ENCODE measurements around the gene UBE2V1.

Gene UBE2V1

GRCh38 chr20:50113420-50114224 is 672 bp upstream of the UBE2V1 start:
- peak overlapping the region; percentile 97 for H3K9ac ChIP-seq (ENCODE audit: low read length)
- no peak overlapping the region for H2AFZ ChIP-seq (ENCODE audit: low read depth, low read length)
- no peaks in the 10 kb centered on the region for H3K27me3 ChIP-seq (ENCODE audit: control insufficient read depth in 1 of 2, insufficient read depth in 1 of 2, low read length in 2 of 2)
- peak overlapping the region in 1 of 2 experiments; percentile 17 for H3K14ac ChIP-seq (ENCODE audit: low read length in 2 of 2)
- H2BK15ac ChIP-seq (ENCODE audit: low read depth, poor library complexity, severe bottlenecking): peak overlapping the region; percentile 39
- H3K4me1 ChIP-seq (ENCODE audit: control insufficient read depth, insufficient read depth, low read depth, low read length): peaks cover 24% of the 10 kb centered on the region
- H4K8ac ChIP-seq (ENCODE audit: low read length): peak overlapping the region; percentile 91
- peak overlapping the region; percentile 72 for H4K91ac ChIP-seq (ENCODE audit: low read length)
- H3K27ac ChIP-seq (ENCODE audit: low read length, poor library complexity, severe bottlenecking): peak overlapping the region; percentile 93
- no peaks in the 10 kb centered on the region for H3K9me3 ChIP-seq (ENCODE audit: control insufficient read depth, low read length)
- peak overlapping the region in 1 of 2 experiments; percentile 81 for H2BK12ac ChIP-seq (ENCODE audit: low read length in 2 of 2)
- H3K23ac ChIP-seq (ENCODE audit: low read length in 2 of 2): peak overlapping the region in 1 of 2 experiments; percentile 57
- DNase-seq: no peak
- peak overlapping the region; percentile 73 for H2BK120ac ChIP-seq (ENCODE audit: low read depth, low read length)
- H3K4me2 ChIP-seq (ENCODE audit: low read length, poor library complexity, severe bottlenecking): peak overlapping the region; percentile 84
- H2AK5ac ChIP-seq (ENCODE audit: low read length, severe bottlenecking): peak overlapping the region; percentile 72
- peak overlapping the region; percentile 63 to 75 for H3K4ac ChIP-seq (ENCODE audit: low read depth in 1 of 2, low read length in 2 of 2)
- 10% methylated on average over 8 of the region's 11 CpGs for WGBS
- H3K4me3 ChIP-seq (ENCODE audit: insufficient read depth in 1 of 2, low read depth in 1 of 2, low read length in 2 of 2): peak overlapping the region; percentile 90 to 95
- peak overlapping the region; percentile 46 to 97 for H3K18ac ChIP-seq (ENCODE audit: low read depth in 1 of 2, low read length in 2 of 2)
- peaks cover 0 to 11% of the 10 kb centered on the region in 2 experiments for H3K36me3 ChIP-seq (ENCODE audit: control insufficient read depth in 1 of 2, insufficient read depth in 2 of 2, low read depth in 1 of 2, low read length in 2 of 2)
- H3K79me1 ChIP-seq (replicated peaks; ENCODE audit: low read length, poor library complexity, severe bottlenecking): peaks cover 11% of the 10 kb centered on the region
- H2BK5ac ChIP-seq (ENCODE audit: low read depth, low read length, poor library complexity, severe bottlenecking): no peak overlapping the region

GRCh38 chr20:50111829-50112495 is 988 bp downstream of the UBE2V1 start:
- H3K4me2 ChIP-seq (ENCODE audit: low read length, poor library complexity, severe bottlenecking): peak overlapping the region; percentile 91
- H3K27ac ChIP-seq (ENCODE audit: low read length, poor library complexity, severe bottlenecking): peak overlapping the region; percentile 72
- H2BK5ac ChIP-seq (ENCODE audit: low read depth, low read length, poor library complexity, severe bottlenecking): no peak overlapping the region
- 17% methylated on average over 9 of the region's 9 CpGs for WGBS
- H2BK12ac ChIP-seq (ENCODE audit: low read length in 2 of 2): peak overlapping the region in 1 of 2 experiments; percentile 33
- H2BK15ac ChIP-seq (ENCODE audit: low read depth, poor library complexity, severe bottlenecking): peak overlapping the region; percentile 58
- peaks cover 11% of the 10 kb centered on the region for H3K79me1 ChIP-seq (replicated peaks; ENCODE audit: low read length, poor library complexity, severe bottlenecking)
- H3K23ac ChIP-seq (ENCODE audit: low read length in 2 of 2): peak overlapping the region in 1 of 2 experiments; percentile 95
- H3K27me3 ChIP-seq (ENCODE audit: control insufficient read depth in 1 of 2, insufficient read depth in 1 of 2, low read length in 2 of 2): no peaks in the 10 kb centered on the region
- peak overlapping the region; percentile 97 to 98 for H3K18ac ChIP-seq (ENCODE audit: low read depth in 1 of 2, low read length in 2 of 2)
- H2AFZ ChIP-seq (ENCODE audit: low read depth, low read length): no peak overlapping the region
- peak overlapping the region in 1 of 2 experiments; percentile 89 for H3K14ac ChIP-seq (ENCODE audit: low read length in 2 of 2)
- DNase-seq: no peak
- no peak overlapping the region for H4K8ac ChIP-seq (ENCODE audit: low read length)
- H3K4me1 ChIP-seq (ENCODE audit: control insufficient read depth, insufficient read depth, low read depth, low read length): peaks cover 28% of the 10 kb centered on the region
- H2BK120ac ChIP-seq (ENCODE audit: low read depth, low read length): peak overlapping the region; percentile 90
- H4K91ac ChIP-seq (ENCODE audit: low read length): no peak overlapping the region
- H3K36me3 ChIP-seq (ENCODE audit: control insufficient read depth in 1 of 2, insufficient read depth in 2 of 2, low read depth in 1 of 2, low read length in 2 of 2): peaks cover 3 to 25% of the 10 kb centered on the region in 2 experiments
- H2AK5ac ChIP-seq (ENCODE audit: low read length, severe bottlenecking): peak overlapping the region; percentile 59
- H3K9me3 ChIP-seq (ENCODE audit: control insufficient read depth, low read length): no peaks in the 10 kb centered on the region
- peak overlapping the region; percentile 97 for H3K9ac ChIP-seq (ENCODE audit: low read length)
- H3K4me3 ChIP-seq (ENCODE audit: insufficient read depth in 1 of 2, low read depth in 1 of 2, low read length in 2 of 2): peak overlapping the region; percentile 90 to 95
- peak overlapping the region in 1 of 2 experiments; percentile 98 for H3K4ac ChIP-seq (ENCODE audit: low read depth in 1 of 2, low read length in 2 of 2)

- Histone ChIP-seq H3K14ac (ENCODE audit: low read length in 2 of 2) (peak overlapping the region in 1 of 2 experiments; percentile 89), H3K18ac (ENCODE audit: low read depth in 1 of 2, low read length in 2 of 2) (peak overlapping the region in 1 of 2 experiments; percentile 3), H2BK5ac (ENCODE audit: low read depth, low read length, poor library complexity, severe bottlenecking) (no peak overlapping the region), H3K9me3 (ENCODE audit: control insufficient read depth, low read length) (no peaks in the 10 kb centered on the region), H2AK5ac (ENCODE audit: low read length, severe bottlenecking) (no peak overlapping the region), H2BK12ac (ENCODE audit: low read length in 2 of 2) (no peak overlapping the region), H3K36me3 (ENCODE audit: control insufficient read depth in 1 of 2, insufficient read depth in 2 of 2, low read depth in 1 of 2, low read length in 2 of 2) (peaks cover 3 to 27% of the 10 kb centered on the region in 2 experiments), H3K79me1 (replicated peaks; ENCODE audit: low read length, poor library complexity, severe bottlenecking) (peaks cover 11% of the 10 kb centered on the region), H4K8ac (ENCODE audit: low read length) (peak overlapping the region; percentile 39), H3K27me3 (ENCODE audit: control insufficient read depth in 1 of 2, insufficient read depth in 1 of 2, low read length in 2 of 2) (no peaks in the 10 kb centered on the region), H3K4me1 (ENCODE audit: control insufficient read depth, insufficient read depth, low read depth, low read length) (peaks cover 25% of the 10 kb centered on the region), H3K4me3 (ENCODE audit: insufficient read depth in 1 of 2, low read depth in 1 of 2, low read length in 2 of 2) (peak overlapping the region; percentile 47 to 90), H3K27ac (ENCODE audit: low read length, poor library complexity, severe bottlenecking) (peak overlapping the region; percentile 72), H3K23ac (ENCODE audit: low read length in 2 of 2) (peak overlapping the region in 1 of 2 experiments; percentile 95), H2BK15ac (ENCODE audit: low read depth, poor library complexity, severe bottlenecking) (peak overlapping the region; percentile 58), H2AFZ (ENCODE audit: low read depth, low read length) (no peak overlapping the region), H4K91ac (ENCODE audit: low read length) (no peak overlapping the region), H3K9ac (ENCODE audit: low read length) (peak overlapping the region; percentile 97), H2BK120ac (ENCODE audit: low read depth, low read length) (no peak overlapping the region), H3K4me2 (ENCODE audit: low read length, poor library complexity, severe bottlenecking) (peak overlapping the region; percentile 91), H3K4ac (ENCODE audit: low read depth in 1 of 2, low read length in 2 of 2) (peak overlapping the region in 1 of 2 experiments; percentile 49)
- peak; percentile 85 for DNase-seq
- 31% methylated on average over 10 of the region's 10 CpGs for WGBS
Measured at GRCh38 chr20:50111120-50111828, 1.7 kb downstream of the UBE2V1 start.
